ENCODE measurements around the gene PYROXD2.
A peak's percentile ranks its signal among the peaks of the same experiment; 100 is the strongest.

Gene PYROXD2

GRCh38 chr10:98407744-98408241 lies 7.2 kb downstream of the PYROXD2 start:
- no peak for TF ChIP-seq CTCF (IDR thresholded peaks at IDR 0.05; ENCODE audit: insufficient read depth, low read depth, low read length, missing control alignments)
- H3K4me3 ChIP-seq (ENCODE audit: low read length) = no peak overlapping the region
- no peak for DNase-seq (ENCODE audit: low read depth)

- no peak overlapping the region for H3K4me3 ChIP-seq (ENCODE audit: low read length)
- DNase-seq (ENCODE audit: low read depth) = no peak
- no peak for TF ChIP-seq CTCF (IDR thresholded peaks at IDR 0.05; ENCODE audit: insufficient read depth, low read depth, low read length, missing control alignments)
These were observed 7.8 kb downstream of the PYROXD2 start for GRCh38 chr10:98407017-98407743.

- H3K4me3 ChIP-seq (ENCODE audit: low read length) = no peak overlapping the region
- no peak for DNase-seq (ENCODE audit: low read depth)
- no peak for TF ChIP-seq CTCF (IDR thresholded peaks at IDR 0.05; ENCODE audit: insufficient read depth, low read depth, low read length, missing control alignments)
These were observed 9.6 kb downstream of the PYROXD2 start for GRCh38 chr10:98405422-98405821.

GRCh38 chr10:98404571-98405359 lies 10.2 kb downstream of the PYROXD2 start:
- TF ChIP-seq CTCF (IDR thresholded peaks at IDR 0.05; ENCODE audit: insufficient read depth, low read depth, low read length, missing control alignments) = no peak
- DNase-seq (ENCODE audit: low read depth) = peak; percentile 65
- no peak overlapping the region for H3K4me3 ChIP-seq (ENCODE audit: low read length)

GRCh38 chr10:98403812-98404504 lies 11.0 kb downstream of the PYROXD2 start:
- DNase-seq (ENCODE audit: low read depth) = peak; percentile 41
- no peak overlapping the region for H3K4me3 ChIP-seq (ENCODE audit: low read length)
- no peak for TF ChIP-seq CTCF (IDR thresholded peaks at IDR 0.05; ENCODE audit: insufficient read depth, low read depth, low read length, missing control alignments)

- TF ChIP-seq CTCF (IDR thresholded peaks at IDR 0.05; ENCODE audit: insufficient read depth, low read depth, low read length, missing control alignments) = no peak
- no peak overlapping the region for H3K4me3 ChIP-seq (ENCODE audit: low read length)
- DNase-seq (ENCODE audit: low read depth) = no peak
These were observed 11.9 kb downstream of the PYROXD2 start for GRCh38 chr10:98402931-98403718.

All from epithelial cell of esophagus (primary cell).